IPS-NIHi7 (cell line): ENCODE data around the gene MLX.
"Not testable (repeated sequence)": the region's sequence is repeated elsewhere in the genome, so short reads cannot be mapped to it uniquely, and the experiment has no call there.

ENCODE experiments used
- DNase-seq: peaks from one replicate; pipeline ENCODE4 v3.0.0; 2012; ENCODE audit warnings: mixed read lengths; ENCODE audit errors: extremely low spot score

MLX gene

DNA sequence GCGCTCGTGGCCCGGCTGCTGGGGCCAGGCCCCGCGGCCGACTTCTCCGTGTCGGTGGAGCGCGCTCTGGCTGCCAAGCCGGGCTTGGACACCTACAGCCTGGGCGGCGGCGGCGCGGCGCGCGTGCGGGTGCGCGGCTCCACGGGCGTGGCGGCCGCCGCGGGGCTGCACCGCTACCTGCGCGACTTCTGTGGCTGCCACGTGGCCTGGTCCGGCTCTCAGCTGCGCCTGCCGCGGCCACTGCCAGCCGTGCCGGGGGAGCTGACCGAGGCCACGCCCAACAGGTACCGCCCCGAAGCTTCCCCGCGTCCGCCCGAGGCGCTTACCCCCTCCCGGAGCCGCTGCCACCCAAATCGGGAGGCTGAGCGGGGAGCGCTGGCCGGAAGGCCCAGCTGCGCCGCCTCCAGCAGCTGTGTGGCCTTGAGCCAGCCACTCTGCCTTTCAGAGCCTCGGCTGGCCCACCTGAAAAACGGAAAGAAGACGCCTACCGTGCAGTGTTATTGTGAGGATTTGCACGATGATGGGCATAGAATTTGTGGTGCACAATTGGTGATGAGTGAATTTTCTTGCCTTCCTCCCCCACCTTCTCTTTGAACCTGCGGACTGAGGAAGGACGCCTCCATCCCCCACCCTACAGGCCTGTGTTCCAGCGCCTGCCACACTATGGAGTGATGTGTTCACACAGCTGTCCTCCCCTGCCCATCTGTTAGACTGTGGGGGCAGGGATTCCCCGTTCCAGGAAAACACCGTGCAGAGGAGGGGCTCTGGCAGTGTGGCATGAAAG, 30.3 kb upstream of the MLX start:
- DNase-seq, result peak; percentile 92

- DNase-seq, result no peak
Observed at GRCh38 chr17:42537156-42537805, 29.6 kb upstream of the MLX start.

DNA sequence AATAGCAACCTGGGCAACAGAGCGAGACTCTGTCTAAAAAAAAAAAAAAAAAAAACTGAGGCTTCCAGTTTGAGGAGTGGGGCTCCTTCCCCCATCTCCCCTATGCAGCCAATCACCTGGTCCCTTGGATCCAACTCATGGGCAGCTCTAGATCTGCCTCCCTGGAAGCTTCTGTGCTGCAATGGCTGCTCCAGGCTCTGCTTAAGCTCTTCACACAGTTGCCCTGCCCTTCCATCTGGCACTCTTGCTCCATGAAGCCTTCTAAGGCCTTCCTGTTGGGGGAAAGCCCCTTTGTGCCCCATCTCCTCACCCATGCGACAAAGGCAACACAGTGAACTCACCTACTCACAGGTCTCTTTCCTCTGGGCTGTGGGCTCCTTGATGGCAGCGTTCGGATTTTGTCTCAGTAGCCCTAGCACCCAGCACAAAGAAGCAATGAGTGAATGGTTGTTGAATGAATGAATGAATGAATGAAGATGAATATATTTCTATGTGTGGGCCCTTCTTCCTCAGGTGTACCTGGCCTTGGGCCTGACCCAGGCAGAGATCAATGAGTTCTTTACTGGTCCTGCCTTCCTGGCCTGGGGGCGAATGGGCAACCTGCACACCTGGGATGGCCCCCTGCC, 29.0 kb upstream of the MLX start:
- no peak for DNase-seq

DNA sequence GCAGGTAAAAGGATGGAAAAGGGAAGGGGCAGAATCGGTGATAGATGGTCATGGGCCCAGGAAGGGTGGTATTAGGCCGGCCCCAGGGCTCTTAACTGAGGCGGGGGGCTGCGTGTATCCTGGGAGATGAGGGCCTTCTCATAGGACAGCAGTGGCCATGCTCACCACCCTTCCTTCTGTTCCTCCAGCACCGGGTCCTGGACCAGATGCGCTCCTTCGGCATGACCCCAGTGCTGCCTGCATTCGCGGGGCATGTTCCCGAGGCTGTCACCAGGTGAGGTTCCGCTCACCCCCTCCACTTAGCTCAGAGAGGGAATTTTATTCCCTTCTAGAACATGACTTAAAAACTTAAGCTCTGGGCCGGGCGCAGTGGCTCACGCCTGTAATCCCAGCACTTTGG, 28.4 kb upstream of the MLX start:
- no peak for DNase-seq

DNA sequence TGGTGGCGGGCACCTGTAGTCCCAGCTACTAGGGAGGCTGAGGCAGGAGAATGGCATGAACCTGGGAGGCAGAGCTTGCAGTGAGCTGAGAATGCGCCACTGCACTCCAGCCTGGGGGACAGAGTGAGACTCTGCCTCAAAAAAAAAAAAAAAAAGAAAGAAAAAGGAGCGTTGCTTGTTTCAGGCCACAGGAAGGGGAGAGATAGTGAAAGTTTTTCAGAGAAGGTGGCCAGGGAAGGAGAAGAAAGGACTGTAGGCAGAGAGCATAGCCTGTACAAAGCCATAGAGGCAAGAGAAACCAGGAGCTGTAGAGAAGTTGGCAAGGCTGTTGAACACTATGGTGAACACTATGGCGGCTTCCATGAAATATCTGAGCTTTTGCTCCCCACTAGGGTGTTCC, 26.3 kb upstream of the MLX start:
- DNase-seq, result not testable (repeated sequence)

- DNase-seq, result no peak
Observed at GRCh38 chr17:42541041-42541833, 25.7 kb upstream of the MLX start.

- no peak for DNase-seq
Observed at GRCh38 chr17:42543190-42544079, 23.5 kb upstream of the MLX start.

GRCh38 chr17:42544874-42545283, 22.0 kb upstream of the MLX start:
- no peak for DNase-seq

- not testable (repeated sequence) for DNase-seq
Observed at GRCh38 chr17:42545755-42546505, 21.0 kb upstream of the MLX start.

DNA sequence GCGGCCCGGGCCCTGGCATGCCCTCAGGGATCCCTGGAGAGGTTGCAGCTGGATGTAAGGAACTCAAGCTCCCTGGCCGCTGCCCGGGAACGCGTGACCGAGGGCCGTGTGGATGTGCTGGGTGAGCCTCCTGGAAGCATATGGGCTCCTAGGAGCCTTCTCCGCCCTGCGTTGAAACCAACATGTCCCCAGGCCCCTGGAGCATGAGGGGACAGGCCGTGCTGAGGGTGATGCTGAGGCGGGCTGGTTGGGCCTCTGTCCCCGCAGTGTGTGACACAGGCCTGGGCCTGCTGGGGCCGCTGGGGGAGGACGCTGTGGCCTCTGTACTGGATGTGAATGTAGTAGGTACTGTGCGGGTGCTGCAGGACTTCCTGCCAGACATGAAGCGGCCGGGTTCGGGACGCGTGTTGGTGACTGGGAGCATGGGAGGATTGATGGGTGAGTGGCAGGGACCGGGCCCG, 19.9 kb upstream of the MLX start:
- DNase-seq, result no peak

DNA sequence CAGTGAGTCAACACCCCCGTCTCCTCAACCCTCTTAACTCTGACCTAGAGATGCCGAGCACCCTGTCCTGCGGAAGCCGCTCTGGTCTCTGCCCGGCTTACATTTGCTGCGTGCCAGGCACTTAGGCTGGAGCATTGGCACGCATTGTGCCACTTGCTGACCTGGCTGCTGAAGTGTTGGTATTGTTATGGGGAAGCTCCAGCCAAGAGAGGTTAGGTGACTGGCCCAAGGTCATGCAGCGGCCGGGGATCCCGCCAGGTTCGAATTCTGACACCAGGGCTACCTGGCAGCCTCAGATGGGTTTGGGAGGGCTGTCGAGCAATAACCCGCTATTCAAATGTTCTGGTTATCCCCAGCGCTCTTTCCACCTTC, 19.2 kb upstream of the MLX start:
- no peak for DNase-seq

- peak; percentile 91 for DNase-seq
Observed at GRCh38 chr17:42548070-42548837, 18.6 kb upstream of the MLX start.

DNA sequence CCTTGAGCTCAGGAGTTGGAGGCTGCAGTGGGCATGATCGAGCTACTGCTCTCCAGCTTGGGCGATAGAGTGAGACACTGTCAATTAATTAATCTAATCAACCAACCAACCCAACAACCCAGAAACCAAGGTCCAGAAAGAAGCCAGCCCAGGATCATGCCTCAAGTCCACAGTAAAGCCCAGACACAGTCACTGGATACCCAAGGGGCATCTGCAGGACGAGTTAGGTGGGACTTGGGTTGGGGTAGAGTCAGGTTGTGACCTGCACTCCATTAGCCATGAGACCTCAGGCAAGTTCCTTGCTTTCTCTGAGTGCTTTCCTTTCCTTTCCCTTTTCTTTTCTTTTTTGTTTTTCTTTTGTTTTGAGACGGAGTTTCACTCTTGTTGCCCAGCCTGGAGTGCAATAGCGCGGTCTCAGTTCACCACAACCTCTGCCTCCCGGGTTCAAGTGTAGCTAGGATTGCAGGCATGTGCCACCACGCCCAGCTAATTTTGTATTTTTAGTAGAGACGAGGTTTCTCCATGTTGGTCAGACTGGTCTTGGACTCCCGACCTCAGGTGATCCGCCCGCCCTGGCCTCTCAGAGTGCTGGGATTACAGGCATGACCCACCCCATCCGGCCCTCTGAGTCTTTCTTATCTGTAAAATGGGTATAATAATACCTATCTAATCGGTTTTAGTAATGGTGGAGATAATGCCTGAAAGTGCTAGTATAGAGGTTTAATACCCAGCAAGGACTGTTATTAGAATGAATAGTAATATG, 17.7 kb upstream of the MLX start:
- no peak for DNase-seq

DNA sequence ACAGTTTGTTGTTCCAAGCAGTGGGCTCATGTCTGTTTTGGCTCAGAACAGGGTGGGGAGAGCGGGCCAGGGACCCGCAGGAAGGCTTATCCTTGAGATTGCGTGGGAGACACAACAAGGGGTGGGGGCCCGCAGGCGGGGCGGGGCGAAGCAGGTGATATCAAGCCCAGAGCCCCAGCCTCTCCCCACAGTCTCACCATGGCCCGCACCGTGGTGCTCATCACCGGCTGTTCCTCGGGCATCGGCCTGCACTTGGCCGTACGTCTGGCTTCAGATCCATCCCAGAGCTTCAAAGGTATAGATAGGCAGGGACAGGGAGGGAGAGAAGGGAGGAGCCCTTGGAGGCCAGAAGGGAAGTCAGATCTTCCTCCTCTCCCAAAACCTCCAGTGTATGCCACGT, 14.2 kb upstream of the MLX start, which contains the start of gene HSD17B1:
HSD17B1 (plus strand) TSS at position 188 of the 400 bp plus-strand sequence; CDS start at position 199, 11 bp downstream.
- DNase-seq, result not testable (repeated sequence)

DNA sequence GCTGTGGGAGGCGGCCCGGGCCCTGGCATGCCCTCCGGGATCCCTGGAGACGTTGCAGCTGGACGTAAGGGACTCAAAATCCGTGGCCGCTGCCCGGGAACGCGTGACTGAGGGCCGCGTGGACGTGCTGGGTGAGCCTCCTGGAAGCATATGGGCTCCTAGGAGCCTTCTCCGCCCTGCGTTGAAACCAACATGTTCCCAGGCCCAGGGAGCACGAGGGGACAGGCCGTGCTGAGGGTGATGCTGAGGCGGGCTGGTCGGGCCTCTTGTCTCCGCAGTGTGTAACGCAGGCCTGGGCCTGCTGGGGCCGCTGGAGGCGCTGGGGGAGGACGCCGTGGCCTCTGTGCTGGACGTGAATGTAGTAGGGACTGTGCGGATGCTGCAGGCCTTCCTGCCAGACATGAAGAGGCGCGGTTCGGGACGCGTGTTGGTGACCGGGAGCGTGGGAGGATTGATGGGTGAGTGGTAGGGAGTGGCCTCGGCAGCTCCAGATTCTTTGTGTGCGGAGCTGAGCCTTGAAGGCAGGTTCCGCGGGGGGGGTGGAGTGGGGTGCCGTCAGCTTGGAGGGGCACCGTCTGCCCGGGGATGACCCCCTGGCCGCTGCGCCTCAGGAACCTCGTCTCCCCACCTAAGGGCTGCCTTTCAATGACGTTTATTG, 13.6 kb upstream of the MLX start:
- no peak for DNase-seq

DNA sequence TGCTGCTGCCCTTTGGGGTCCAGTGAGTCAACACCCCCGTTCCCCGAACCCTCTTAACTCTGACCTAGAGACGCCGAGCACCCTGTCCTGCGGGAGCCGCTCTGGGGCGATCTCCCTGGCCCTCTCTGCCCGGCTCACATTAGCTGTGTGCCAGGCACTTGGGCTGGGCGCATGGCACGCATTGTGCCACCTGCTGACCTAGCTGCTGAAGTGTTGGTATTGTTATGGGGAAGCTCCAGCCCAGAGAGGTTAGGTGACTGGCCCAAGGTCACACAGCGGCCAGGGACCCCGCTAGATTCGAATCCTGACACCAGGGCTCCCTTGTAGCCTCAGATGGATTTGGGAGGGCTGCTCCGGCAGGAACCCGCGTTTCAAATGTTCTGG, 13.0 kb upstream of the MLX start:
- DNase-seq, result no peak

DNA sequence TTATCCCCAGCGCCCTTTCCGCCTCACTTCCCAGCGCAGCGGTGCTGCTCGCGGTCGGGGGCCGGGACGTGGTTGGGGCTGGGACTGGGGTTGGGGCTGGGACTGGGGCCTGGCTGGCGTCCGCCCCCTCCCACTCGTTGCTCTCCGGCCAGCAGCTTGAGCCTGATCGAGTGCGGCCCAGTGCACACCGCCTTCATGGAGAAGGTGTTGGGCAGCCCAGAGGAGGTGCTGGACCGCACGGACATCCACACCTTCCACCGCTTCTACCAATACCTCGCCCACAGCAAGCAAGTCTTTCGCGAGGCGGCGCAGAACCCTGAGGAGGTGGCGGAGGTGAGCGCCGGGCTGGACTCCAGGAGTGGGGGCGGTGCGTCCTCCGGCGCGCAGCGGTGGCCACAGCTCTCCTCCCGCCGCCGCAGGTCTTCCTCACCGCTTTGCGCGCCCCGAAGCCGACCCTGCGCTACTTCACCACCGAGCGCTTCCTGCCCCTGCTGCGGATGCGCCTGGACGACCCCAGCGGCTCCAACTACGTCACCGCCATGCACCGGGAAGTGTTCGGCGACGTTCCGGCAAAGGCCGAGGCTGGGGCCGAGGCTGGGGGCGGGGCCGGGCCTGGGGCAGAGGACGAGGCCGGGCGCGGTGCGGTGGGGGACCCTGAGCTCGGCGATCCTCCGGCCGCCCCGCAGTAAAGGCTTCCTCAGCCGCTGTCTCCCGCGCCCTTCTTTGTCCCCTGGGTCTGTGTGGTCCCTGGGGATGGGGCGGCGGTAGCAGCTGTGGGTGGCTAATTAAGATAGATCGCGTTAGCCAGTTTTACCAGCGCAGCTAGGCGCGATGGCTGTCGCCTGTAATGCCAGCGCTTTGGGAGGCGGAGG, 12.4 kb upstream of the MLX start:
- peak; percentile 88 for DNase-seq
